Hepatocyte (in vitro differentiated cells): Measurements from ENCODE around the gene CPN2. TPM values are rescaled to one million over a fixed set of nuclear protein-coding genes. Genes with fewer than 3 reads are reported as not detected.

Source experiments
- DNase-seq: peaks from one replicate; pipeline ENCODE4 v3.0.0-alpha.2; 2016; ENCODE audit warnings: low spot score
- H2AFZ ChIP-seq: fragments of 200-600 bp; sonication (generic); 2 replicates; pipeline ENCODE4 v1.6.0; 2016; ENCODE audit warnings: antibody characterized with exemption, mild to moderate bottlenecking
- H3K27ac ChIP-seq: fragments of 200-600 bp; sonication (generic); 2 replicates; pipeline ENCODE4 v1.5.1; 2016; ENCODE audit warnings: mild to moderate bottlenecking
- H3K27me3 ChIP-seq: fragments of 200-600 bp; sonication (generic); 2 replicates; pipeline ENCODE4 v1.6.1; 2016
- H3K36me3 ChIP-seq: fragments of 200-600 bp; sonication (generic); replicated peaks from 2 replicates; pipeline ENCODE4 v1.5.1; 2016; ENCODE audit warnings: low read depth; ENCODE audit not compliant: insufficient read depth
- H3K4me1 ChIP-seq: fragments of 200-600 bp; sonication (generic); 2 replicates; pipeline ENCODE4 v1.5.1; 2016; ENCODE audit warnings: mild to moderate bottlenecking, moderate library complexity; ENCODE audit not compliant: insufficient read depth
- H3K4me2 ChIP-seq: fragments of 200-600 bp; sonication (generic); 2 replicates; pipeline ENCODE4 v1.6.0; 2016
- H3K4me3 ChIP-seq: fragments of 200-600 bp; sonication (generic); 2 replicates; pipeline ENCODE4 v1.5.1; 2016; ENCODE audit warnings: mild to moderate bottlenecking
- H3K79me2 ChIP-seq: fragments of 200-600 bp; sonication (generic); 2 replicates; pipeline ENCODE4 v1.6.0; 2017; ENCODE audit warnings: mild to moderate bottlenecking
- H3K9me2 ChIP-seq: fragments of 200-600 bp; sonication (generic); replicated peaks from 2 replicates; pipeline ENCODE4 v1.6.0; 2017; ENCODE audit warnings: mild to moderate bottlenecking; ENCODE audit not compliant: insufficient read depth
- H3K9me3 ChIP-seq: fragments of 200-600 bp; sonication (generic); 2 replicates; pipeline ENCODE4 v1.5.1; 2016; ENCODE audit warnings: low read depth, mild to moderate bottlenecking
- H4K20me1 ChIP-seq: fragments of 200-600 bp; sonication (generic); 2 replicates; pipeline ENCODE4 v1.6.0; 2016; ENCODE audit warnings: mild to moderate bottlenecking; ENCODE audit not compliant: insufficient read depth, poor library complexity, severe bottlenecking
- EZH2 ChIP-seq: fragments of 200-600 bp; sonication (generic); IDR thresholded peaks from 2 replicates; pipeline ENCODE4 v1.6.1; 2016; ENCODE audit warnings: antibody characterized with exemption, mild to moderate bottlenecking, borderline replicate concordance
- EZH2phosphoT487 ChIP-seq: fragments of 200-600 bp; sonication (generic); IDR thresholded peaks from one replicate; pipeline ENCODE4 v1.6.1; 2018; ENCODE audit warnings: antibody characterized with exemption, mild to moderate bottlenecking, low read depth, moderate library complexity; ENCODE audit not compliant: unreplicated experiment, severe bottlenecking
- WGBS: methylation state at CpG from one replicate; pipeline ENCODE4 v1.1.6; 2016; ENCODE audit warnings: low lambda C conversion rate; ENCODE audit errors: missing lambda C conversion rate; 5-methylcytosine and 5-hydroxymethylcytosine counted together
- polyA plus RNA-seq: library from polyadenylated mRNA; unstranded; fragments of >200 nt; fragmentation: Nextera tagmentation; extraction: Ambion mirVana; gene quantifications from 2 replicates; pipeline ENCODE4 v1.2.1, GENCODE V29; 2016
- total RNA-seq: library from RNA; depleted of rRNA; stranded (reverse); fragments of >200 nt; gene quantifications from 2 replicates; pipeline ENCODE4 v1.2.3, GENCODE V29; 2014
- TF ChIP-seq, protein P1 (sequence below): fragments of 200-600 bp; sonication (generic); IDR thresholded peaks from 2 replicates; pipeline ENCODE4 v1.5.1; 2016; ENCODE audit warnings: antibody characterized with exemption, mild to moderate bottlenecking; ENCODE audit not compliant: poor library complexity

Gene CPN2
- total and polyA plus RNA-seq, 2 experiments from 2014 or later, result 3.3 to 4.6 TPM

DNA sequence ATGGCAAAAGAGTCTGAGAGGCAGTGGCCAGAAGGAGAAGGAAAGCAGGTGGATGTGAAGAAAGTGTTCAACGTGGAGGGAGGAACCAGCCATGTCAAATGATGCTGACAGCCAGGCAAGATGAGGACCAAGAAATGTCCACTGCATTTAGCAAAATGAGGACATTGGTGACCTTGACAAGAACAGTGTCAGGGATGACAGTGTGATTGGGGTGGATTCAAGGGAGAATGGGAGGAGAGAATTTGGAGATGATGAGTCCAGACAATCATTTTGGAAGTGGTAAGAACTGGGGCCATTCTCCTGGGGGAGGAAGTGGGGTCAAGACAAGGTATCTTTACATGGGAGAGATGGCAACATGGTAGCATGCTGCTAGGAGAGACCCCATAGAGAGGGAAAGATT is 47.4 kb downstream of the CPN2 start:
- WGBS, result 74% methylated on average over 1 of the region's 1 CpG

DNA sequence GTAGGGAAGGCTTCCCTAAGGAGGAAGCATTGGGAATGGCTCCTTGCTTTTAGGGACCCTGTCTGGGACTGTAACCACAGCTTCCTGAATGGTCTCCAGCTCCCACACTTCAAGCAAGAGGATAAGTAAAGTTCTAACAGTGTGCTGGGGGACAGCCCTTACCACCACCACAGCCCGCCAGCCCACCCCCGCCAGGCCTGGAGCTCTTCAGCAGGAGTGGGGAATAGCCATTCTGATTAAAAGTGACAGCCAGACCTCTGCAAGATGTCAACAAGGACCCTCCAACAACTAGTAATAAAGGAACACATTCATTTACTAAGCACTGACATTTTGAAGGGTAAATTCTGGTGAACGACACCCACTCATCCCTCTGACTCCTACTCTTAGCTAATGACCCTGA is 49.4 kb downstream of the CPN2 start:
- WGBS, result 81% methylated on average over 3 of the region's 3 CpGs
- no peaks in the 10 kb centered on the region for H3K9me3 ChIP-seq
- H3K4me2 ChIP-seq, result no peak overlapping the region
- H3K4me1 ChIP-seq, result peaks cover 10% of the 10 kb centered on the region
- H4K20me1 ChIP-seq, result no peaks in the 10 kb centered on the region
- no peak overlapping the region for H3K4me3 ChIP-seq
- no peak overlapping the region for H2AFZ ChIP-seq
- TF ChIP-seq, protein P1, sequence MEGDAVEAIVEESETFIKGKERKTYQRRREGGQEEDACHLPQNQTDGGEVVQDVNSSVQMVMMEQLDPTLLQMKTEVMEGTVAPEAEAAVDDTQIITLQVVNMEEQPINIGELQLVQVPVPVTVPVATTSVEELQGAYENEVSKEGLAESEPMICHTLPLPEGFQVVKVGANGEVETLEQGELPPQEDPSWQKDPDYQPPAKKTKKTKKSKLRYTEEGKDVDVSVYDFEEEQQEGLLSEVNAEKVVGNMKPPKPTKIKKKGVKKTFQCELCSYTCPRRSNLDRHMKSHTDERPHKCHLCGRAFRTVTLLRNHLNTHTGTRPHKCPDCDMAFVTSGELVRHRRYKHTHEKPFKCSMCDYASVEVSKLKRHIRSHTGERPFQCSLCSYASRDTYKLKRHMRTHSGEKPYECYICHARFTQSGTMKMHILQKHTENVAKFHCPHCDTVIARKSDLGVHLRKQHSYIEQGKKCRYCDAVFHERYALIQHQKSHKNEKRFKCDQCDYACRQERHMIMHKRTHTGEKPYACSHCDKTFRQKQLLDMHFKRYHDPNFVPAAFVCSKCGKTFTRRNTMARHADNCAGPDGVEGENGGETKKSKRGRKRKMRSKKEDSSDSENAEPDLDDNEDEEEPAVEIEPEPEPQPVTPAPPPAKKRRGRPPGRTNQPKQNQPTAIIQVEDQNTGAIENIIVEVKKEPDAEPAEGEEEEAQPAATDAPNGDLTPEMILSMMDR, result no peak
- TF ChIP-seq EZH2phosphoT487 (no peak), EZH2 (no peak)
- H3K27me3 ChIP-seq, result no peaks in the 10 kb centered on the region
- no peaks in the 10 kb centered on the region for H3K36me3 ChIP-seq
- H3K9me2 ChIP-seq, result no peaks in the 10 kb centered on the region
- no peaks in the 10 kb centered on the region for H3K79me2 ChIP-seq
- no peak for DNase-seq
- H3K27ac ChIP-seq, result no peak overlapping the region

More for the DNA sequence above, 47.4 kb downstream of the CPN2 start:
- Histone ChIP-seq H3K9me2 (no peaks in the 10 kb centered on the region), H3K27ac (no peak overlapping the region), H3K4me1 (peaks cover 10% of the 10 kb centered on the region), H3K4me3 (no peak overlapping the region), H3K36me3 (no peaks in the 10 kb centered on the region), H2AFZ (no peak overlapping the region), H3K9me3 (no peaks in the 10 kb centered on the region), H4K20me1 (no peaks in the 10 kb centered on the region), H3K79me2 (no peaks in the 10 kb centered on the region), H3K4me2 (no peak overlapping the region), H3K27me3 (no peaks in the 10 kb centered on the region)
- no peak for TF ChIP-seq EZH2
- TF ChIP-seq, protein P1, result no peak
- TF ChIP-seq EZH2phosphoT487, result no peak
- no peak for DNase-seq

DNA sequence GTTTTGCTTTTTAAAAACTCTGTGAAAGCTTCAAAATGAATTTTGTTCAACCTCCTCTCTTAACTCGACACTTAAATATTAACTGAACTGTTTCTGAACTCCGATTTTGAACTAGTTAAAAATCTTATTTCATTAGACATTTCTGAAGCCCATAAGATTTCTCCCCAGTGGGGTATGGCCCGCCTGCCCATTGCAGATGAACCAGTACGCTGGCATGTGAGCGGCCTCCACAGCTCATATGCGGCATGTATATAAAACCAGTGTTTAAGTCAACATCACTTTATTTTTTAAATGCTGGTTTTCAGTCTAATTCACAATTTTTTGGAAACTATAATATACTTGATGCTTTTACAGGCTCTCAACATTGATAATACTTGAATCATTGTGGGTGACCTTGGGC is 50.2 kb downstream of the CPN2 start:
- H3K27ac ChIP-seq, result no peak overlapping the region
- peaks cover 13% of the 10 kb centered on the region for H3K4me1 ChIP-seq
- H3K4me2 ChIP-seq, result no peak overlapping the region
- no peak overlapping the region for H2AFZ ChIP-seq
- no peaks in the 10 kb centered on the region for H3K36me3 ChIP-seq
- WGBS, result 98% methylated on average over 6 of the region's 6 CpGs
- H3K79me2 ChIP-seq, result no peaks in the 10 kb centered on the region
- TF ChIP-seq EZH2phosphoT487 (no peak), EZH2 (no peak)
- TF ChIP-seq, protein P1, result no peak
- no peaks in the 10 kb centered on the region for H3K27me3 ChIP-seq
- no peak overlapping the region for H3K4me3 ChIP-seq
- no peaks in the 10 kb centered on the region for H4K20me1 ChIP-seq
- DNase-seq, result no peak
- no peaks in the 10 kb centered on the region for H3K9me3 ChIP-seq
- no peaks in the 10 kb centered on the region for H3K9me2 ChIP-seq

DNA sequence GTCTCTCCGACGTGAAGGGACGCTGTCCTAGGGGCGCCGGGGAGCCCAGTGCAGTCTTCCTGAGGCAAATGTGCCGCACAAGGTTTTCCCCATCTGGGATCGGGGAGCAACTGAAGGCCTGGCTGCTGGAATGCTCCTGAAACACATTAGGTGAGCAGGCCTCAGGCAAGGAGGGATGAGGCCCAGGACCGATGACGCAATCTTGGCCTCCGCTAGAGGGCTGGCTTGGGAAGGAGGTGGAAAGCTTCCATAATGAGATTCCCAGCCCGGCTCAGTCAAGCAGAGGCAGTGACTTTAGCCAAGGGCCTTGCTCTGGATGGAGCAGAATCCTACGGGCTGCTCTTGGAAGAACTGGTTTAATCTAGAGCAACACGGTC is 50.8 kb downstream of the CPN2 start:
- TF ChIP-seq EZH2 (no peak), EZH2phosphoT487 (no peak)
- TF ChIP-seq, protein P1, result no peak
- peak overlapping the region; percentile 17 for H2AFZ ChIP-seq
- H3K4me2 ChIP-seq, result no peak overlapping the region
- H3K79me2 ChIP-seq, result no peaks in the 10 kb centered on the region
- H3K9me3 ChIP-seq, result no peaks in the 10 kb centered on the region
- H4K20me1 ChIP-seq, result no peaks in the 10 kb centered on the region
- no peaks in the 10 kb centered on the region for H3K9me2 ChIP-seq
- DNase-seq, result peak; percentile 80
- peaks cover 13% of the 10 kb centered on the region for H3K4me1 ChIP-seq
- H3K27ac ChIP-seq, result peak overlapping the region; percentile 50
- no peaks in the 10 kb centered on the region for H3K36me3 ChIP-seq
- H3K27me3 ChIP-seq, result no peaks in the 10 kb centered on the region
- H3K4me3 ChIP-seq, result no peak overlapping the region
- WGBS, result 58% methylated on average over 13 of the region's 13 CpGs
